NCI-H2196 (cell line): ENCODE results near the gene GRK5.

Source experiments
- DNase-seq: peaks from one replicate; lab custom pipeline; 2025; ENCODE audit not compliant: unreplicated experiment; lab: John Stamatoyannopoulos, UW

GRK5 gene

DNA sequence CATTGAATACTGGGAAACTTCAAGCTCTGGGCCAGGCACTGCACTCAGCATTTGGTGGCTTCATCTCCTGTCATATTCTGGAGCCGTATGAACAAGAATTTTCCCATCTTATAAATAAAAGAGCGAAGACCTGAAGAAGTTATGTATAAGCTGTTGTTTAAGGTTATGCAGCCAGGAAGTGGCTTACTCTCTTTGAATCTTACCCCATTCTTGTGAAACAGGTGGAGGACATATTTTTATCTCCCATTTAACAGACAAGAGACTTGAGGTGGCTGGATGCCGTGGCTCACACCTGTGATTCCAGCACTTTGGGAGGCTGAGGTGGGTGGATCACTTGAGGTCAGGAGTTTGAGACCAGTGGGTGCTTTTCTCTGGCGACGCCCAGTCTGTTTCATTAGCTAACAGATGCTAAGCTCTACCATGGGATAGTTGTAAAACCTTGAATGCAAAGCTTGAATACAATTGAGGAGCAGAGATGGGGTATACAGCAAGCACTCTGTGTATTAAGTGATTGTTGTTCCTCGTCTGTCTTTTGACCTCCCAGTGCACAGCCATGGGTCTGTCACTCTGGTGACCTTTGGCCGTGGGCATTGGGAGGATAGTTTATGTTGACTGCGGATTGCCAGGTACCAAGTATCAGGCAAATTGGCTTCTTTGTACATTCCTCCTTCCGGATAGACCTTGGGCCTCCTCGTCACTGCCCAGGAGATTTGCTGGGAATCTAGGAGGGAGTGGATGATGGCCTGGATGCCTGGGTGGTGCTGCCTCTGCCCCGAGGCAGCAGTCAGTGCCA lies 85.8 kb downstream of the GRK5 start:
- no peak for DNase-seq

DNA sequence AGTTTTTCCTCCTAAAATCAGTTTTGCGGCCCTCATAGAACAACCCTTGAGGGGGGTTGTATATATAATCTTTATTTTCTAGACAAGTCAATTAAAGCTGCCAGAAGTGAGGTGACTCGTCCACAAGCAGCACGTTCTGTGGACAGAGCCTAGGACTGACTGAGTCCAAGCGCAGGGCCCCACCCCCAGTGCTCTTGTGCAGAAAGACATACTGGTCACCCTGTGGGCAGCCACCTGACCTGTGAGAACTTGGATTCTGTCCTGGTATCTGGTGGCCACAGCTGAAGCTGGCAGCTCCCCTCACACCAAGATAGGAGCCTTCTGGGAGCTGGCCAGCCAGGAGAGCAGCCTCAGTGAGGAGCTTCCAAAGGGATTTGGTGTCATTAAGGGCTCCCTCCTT lies 89.3 kb downstream of the GRK5 start:
- no peak for DNase-seq

DNA sequence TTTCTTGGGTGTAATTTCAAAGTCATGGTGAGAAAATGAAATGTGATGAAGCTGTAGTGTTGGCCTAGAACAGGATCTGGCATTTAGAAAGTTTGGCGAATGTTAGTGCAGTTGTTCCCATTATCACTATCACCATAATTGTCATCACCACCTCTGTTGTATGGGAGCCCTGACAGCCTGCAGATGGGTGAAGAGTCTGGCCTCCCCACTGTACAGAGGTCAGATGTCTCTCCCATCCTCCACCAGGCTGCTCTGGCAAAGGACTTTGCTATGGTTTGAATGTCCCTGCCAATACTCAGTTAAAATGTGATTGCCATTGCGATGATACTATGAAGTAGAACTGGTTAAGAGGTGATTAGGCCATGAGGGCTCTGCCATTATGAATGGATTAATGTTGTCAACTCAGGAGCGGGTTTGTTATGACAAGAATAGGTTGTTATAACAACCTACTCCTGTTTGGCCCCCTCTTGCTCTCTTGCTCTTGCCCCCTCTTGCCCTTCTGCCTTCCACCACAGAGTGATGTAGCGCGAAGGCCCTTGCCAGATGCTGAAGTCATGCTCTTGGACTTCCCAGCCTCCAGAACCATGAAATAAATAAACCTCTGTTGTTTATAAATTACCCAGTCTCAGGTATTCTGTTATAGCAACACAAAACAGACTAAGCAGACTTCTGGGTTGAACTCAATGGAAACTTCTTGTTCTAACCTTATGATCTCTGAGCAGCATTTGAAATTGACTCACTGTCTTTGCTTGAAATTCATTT lies 90.0 kb downstream of the GRK5 start:
- DNase-seq = no peak

DNA sequence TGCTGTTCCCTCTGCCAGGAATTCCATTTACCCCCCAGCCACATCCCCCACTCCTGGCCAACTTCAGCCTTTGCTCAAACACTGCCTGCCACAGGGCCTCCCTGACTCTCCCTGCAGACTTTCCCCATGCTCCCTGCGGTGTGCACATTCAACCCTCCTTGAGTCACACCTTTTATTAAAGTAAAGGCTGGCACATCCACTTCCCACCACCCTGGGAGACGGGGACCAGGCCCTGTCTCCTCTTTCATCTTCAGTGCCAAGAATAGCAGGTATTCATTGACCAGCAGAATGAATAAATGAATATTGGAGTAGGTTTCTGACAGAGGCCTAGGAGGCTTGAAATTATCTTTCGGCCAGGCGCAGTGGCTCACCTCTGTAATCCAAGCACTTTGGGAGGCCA lies 91.4 kb downstream of the GRK5 start:
- no peak for DNase-seq

DNA sequence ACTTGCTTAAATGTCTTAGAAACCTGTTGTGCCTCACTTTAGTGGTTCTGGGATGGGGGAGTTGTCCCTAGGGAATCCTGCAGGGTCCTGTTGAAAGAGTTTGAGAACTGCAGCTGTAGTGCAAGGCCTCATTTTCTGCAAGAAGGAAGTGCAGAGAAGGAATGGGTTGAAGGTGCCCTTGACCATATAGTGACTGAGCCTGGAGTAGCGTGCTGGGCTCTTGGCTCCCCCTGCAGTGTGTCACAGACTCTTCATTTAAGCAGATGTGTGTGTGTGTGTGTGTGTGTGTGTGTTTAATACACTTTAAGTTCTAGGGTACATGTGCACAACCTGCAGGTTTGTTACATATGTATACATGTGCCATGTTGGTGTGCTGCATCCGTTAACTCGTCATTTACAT lies 92.2 kb downstream of the GRK5 start:
- DNase-seq = no peak

DNA sequence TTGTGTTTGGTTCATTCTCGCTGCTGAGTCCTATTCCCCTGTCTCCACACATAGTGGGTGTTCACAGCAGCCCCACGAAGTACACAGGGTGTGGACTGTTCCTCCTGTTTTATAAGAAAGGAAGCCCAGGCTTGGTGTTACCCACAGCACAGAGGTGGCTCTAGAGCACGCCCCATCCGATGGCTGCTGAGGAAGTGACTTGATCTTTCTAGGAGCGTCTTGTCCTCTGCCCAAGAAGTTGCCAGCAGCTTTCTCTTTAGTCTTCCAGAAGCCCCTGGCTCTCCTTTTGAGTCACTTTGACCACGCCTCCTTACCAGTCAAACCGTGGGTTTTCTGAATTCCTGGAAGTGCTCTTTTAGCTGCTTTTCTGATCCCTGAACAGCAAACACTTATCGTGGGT lies 94.0 kb downstream of the GRK5 start:
- DNase-seq = no peak

DNA sequence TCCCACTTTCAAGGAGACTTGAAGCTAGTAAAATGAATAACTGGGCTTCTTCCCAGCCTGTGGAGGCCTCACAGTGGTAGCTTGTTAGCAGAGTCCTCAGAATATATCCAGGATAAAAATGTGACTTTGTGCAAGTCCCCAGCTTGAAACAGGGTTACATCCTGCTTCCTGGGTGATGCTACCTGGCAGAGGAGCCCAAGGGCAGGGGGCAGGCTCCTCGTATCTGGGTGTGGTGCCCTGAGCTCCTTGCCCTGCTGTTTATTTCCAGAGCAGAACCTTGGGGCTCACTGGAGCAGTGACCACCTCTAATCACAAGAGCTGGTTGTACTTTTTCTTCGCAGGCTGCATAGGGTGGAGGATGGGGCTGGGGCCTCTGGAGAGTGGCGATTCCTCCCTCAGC lies 94.8 kb downstream of the GRK5 start:
- DNase-seq = no peak

DNA sequence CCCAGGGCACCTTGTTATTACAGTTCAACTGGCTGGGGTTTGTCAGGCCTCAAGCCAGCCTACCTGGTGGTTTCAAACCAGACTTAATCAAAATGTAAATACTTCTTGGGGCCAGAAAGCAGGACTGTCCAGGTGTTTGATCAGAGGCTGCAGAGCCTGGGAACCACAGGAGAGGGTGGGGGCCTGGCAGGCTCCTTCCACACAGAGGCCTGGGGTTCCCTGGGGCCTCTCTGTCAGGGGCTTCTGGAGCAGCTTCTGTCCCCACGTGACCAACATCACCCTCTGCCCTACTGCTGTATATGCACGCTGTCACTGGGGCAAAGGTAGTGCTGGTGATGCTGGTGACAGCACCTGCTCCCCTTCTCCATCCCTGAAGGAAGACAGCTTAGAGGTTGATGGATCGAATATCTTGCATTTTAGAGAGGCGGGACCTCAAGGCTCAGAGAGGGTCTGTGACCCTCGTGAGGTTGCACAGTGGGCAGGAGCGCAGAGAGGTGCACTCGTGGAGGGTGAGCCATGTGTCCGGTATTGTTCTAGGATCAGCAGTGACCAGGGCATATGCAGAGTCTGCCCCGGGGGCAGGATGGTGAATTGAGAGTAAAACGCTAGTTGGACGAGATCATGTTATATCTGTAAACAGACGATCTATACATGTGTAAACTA lies 95.4 kb downstream of the GRK5 start:
- DNase-seq = no peak

DNA sequence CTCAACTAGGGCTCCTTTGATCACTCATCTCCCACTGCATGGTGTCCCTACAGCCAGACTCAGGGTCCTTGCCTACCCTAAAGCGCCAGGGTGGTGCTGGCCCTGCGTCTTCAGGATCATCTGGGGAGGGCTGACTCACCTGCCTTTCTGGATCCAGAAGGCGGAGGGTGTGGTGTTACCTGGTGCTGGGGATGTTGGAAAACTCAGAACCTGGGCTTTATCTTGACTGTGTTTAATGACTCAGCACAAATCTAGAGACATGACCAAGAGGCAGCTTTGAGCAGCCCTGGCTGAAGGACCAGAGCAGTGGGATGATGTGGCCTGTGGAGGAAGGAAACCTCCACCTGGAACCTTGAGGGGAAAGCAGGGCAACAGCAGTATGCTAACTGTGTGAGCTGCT lies 96.5 kb downstream of the GRK5 start:
- DNase-seq = no peak

DNA sequence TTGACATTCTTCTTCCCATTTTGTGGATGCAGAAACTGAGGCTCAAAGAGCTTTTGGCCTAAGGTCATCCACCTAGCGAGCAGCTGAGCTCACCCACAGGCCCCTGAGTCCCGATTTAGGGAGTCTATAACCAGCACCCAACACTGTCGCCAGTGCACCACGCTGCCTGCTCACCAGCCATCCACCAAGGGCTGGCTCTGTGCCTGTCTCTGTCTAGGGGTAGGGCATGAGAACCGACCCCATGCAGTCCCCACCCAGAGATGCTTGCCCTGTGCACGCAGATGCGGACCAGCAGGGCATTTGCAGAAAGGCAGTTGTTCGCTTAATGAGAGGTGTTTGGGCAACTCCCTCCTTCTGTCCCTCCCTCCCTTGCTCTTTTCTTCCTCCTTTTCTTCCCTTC lies 97.2 kb downstream of the GRK5 start:
- DNase-seq = no peak

DNA sequence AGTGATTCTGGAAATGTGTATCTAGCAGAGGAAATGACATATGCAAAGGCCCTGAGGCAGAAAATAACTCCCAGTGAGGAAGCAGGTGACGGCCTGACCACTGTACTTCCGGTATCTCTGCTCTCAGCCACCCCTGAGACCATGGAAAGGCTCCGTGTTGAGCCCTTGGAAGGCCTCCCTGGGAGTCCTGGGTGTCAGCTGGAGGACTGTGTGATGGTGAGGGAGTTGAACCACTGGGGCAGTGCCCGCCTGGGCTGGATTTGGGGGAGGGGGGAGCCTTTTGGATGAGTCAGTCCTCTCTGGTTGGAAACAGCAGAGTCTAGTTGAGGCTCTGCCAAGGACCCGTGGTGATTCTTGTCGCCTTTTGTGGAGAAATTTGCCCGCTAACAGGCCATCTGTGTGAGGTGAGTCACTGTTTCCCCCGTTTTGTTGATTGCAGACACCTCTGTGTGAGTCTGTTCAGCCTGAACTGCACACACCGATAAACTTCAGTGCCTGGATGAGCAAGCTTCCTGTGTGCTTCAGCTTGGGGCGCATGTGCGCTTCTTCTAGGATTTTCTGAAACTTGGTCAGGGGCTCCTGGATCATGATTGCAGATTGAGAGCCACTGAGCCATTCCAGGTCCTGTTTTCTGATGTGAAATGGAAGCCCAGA lies 98.6 kb downstream of the GRK5 start:
- peak; percentile 5 for DNase-seq

DNA sequence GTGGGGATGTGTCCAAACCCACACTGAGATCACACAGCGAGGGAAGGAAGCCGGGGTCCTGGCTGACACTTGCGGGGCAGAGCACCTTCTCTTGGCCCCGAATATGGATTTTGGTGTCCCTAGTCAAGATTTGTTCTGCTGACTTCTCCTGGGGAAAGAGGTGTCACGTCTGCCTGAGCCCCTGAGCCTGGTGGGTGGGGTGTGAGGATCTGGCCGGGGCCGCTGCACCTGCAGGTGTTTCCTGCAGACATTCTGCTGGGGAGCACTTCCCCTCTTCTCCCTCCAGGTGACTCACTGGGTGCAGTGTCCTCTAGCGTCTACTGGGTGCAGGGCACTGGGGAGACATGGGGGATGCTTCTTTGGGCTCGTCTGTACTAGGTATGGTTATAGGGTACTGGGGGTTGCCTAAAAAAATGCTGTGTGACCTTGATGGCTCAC lies 99.2 kb downstream of the GRK5 start:
- DNase-seq = peak; percentile 4

DNA sequence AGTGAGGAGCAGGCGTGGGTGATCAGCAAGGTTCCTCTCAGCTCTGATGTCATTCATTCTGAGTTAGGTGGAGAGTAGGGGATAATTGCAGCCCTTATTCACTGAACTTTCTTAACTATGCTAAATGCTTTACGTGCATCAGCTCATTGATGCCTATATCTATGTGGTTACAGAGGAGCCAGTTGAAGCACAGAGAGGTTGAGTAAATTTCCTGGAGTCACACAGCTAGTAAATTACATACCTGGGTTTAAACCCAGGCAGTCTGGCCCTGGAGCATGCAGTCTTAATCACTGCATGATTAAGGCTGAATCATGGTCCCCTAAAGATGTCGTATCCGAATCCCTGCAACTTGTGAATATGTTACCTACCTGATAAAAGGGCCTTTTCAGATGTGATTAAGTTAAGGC lies 99.6 kb downstream of the GRK5 start:
- DNase-seq = no peak

DNA sequence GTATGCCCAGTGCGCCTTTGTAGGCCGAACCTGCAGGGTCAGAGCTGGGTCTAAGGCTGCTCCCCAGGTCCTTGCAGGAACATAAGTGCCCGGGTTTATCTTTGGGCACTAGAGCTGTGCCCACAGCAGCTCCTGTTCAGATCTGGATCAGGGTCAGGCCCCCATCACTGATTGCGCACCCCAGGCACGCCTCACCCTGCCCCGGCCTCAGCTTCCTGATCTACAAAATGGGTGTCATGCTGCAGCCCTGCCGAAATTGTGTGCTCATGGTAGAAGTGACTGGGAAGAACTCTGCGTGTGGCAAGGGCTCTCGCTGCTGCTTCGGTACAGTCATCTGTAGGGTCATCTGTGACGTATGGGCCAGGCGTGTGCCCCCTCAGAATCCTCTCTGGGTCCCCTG lies 100.7 kb downstream of the GRK5 start:
- no peak for DNase-seq

DNA sequence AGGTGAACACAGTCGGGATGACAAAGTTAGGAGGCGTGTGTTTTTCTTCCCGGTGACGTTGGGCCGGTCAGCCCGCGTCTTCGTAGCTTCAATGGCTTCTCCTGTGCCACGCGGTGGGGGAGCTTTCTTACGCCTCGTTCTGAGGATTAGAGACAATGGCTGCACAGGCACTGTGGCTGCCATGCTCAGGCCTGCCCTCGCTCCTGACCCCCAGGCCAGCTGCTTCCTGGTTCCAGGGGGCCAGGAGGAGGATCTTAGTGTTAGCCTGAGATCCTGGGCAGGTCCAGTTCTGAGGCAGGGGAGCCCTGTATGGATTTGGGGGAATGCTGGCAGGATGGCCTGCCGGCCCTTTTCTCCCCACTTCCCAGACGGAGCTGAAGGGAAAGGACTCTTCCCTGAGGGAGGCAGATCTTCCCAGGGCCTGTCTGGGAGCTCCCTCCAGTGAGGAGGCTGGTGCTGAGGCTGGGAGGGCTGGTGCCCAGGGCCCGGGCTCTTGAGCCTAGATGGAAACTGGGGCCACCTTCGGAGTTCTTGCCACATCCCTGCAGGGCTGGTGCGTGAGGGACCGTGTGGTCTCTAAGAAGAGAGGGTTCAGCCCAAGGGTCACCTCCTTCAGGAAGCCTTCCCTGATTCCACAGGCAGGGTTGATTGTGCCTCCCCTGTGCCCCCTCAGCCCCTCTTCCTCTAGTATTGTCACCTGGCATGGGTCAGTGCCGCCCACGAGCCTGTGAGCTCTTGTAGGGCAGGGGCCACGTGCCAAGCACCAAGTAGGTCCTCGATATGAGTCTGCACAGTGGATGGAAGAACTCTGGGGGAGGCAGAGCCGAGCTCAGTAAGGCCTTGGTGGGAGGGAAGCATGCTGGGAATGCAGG lies 101.4 kb downstream of the GRK5 start:
- DNase-seq = no peak

DNA sequence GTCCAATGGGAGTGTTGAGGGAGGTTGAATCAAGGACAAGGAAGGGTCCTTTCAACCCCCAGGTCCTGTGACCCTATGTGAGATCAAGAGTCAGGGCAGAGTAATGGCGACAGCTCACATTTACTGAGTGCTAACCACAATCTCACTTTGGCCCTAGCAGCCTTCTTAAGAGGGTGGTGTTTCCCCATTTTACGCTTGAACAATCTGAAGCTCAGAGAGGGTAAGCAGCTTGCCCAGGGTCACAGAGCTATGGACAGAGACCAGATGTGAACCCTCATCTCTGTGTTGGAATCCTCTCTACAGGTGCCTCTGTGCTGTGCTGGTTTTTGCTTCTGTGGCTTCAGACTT lies 102.0 kb downstream of the GRK5 start:
- no peak for DNase-seq

DNA sequence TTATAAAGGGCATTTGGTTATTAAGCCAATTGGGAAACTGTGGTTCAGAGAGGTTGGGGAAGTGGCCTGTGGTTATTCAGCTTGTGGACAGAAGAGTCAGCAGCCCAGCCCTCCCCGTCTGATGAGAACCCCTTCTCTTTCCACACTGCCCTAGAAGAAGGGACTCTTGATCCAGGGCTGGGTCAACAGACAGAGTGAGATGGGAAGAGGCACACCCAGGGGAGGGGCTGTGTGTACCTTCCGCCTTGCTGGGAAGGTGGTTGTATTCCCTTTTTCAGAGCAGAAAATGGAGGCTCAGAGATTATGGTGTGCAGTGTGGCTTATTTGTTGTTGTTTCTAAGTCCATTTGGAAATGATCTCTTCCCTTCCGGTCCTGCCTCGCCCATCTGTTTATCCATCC lies 103.4 kb downstream of the GRK5 start:
- DNase-seq = no peak

DNA sequence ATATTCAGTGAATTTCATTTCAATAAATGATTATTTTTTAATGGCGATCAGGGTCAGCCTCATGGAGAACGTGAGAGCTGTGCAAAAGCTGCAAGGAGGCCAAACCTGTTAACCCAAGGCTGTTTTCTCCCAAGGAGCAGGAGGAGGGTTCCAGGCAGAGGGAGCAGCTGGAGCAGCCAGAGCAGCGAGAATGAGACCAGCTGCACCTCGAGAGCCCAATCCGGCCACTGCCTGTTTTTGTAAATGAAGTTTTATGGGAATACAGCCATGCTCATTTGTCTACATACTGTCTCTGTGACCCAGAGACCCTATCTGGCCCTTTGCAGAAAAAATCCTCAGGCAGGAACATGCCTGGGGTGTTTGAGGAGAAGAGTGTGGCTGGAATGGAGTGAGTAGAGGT lies 104.9 kb downstream of the GRK5 start:
- DNase-seq = no peak

DNA sequence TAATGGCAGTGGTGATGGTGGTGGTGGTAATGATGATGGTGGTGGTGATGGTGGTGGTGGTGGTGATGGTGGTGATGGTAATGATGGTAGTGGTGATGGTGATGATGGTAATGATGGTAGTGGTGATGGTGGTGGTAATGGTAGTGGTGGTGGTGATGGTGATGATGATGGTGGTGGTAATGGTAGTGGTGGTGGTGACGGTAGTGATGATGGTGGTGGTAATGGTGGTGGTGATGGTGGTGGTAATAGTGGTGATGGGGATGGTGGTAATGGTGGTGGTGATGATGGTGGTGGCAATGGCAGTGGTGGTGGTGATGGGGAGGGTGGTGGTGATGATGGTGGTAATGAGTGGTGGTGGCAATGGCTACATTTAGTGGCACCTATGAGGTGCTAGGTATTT lies 105.7 kb downstream of the GRK5 start:
- DNase-seq = no peak

DNA sequence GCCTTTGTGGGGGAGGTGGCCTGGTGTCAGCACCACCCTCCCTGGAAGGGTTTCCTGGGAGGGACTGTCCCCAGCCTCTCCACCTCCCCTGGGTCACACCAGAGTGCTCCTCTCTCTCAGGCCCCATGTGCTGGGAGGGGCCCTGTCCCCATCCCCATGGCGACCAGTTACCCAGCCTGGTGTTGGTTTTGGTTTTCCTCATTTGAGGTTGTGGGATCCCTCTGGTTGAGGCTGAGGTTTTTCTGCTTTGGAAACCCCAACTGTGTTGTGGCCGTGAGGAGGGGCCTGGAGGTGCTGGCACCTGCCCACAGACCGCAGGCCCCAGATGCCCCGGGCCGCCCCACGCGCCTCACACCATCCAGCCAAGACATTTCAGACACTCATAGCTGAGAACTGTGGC lies 106.3 kb downstream of the GRK5 start:
- DNase-seq = no peak

DNA sequence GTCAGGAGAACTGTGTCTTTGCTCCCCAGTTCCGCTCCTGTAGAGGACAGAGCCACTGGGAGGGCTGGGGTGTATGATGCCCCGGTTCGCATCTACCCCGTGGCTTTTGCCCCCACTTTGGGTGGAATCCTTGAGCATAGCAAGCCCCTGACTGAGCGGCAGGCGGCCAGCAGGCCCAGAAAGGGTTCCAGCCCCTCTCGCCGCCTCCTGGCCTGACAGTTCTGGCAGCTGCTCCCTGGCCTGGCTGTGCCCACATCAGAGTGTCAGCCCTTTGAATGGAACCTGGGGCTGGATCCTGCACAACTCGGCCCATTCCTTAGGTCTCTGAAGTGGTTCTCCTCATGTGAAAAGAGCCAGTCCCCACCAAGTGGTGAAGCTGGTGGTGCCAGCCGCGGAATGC lies 106.7 kb downstream of the GRK5 start:
- DNase-seq = no peak
